NCI-H128 (cell line): ENCODE measurements around the gene ATG10.
"Not testable (repeated sequence)": the region's sequence is repeated elsewhere in the genome, so short reads cannot be mapped to it uniquely, and the experiment has no call there.

ENCODE experiments used
- DNase-seq: peaks from one replicate; lab custom pipeline; 2025; ENCODE audit not compliant: unreplicated experiment; lab: John Stamatoyannopoulos, UW

The ATG10 gene

GRCh38 chr5:82046276-82046647 lies 74.4 kb downstream of the ATG10 start:
- no peak for DNase-seq

GRCh38 chr5:82050955-82051354 lies 79.1 kb downstream of the ATG10 start:
- DNase-seq, result peak; percentile 26

- DNase-seq, result no peak
Observed at GRCh38 chr5:82054004-82054710, 82.3 kb downstream of the ATG10 start.

- DNase-seq, result no peak
Observed at GRCh38 chr5:82057051-82057450, 85.2 kb downstream of the ATG10 start.

- DNase-seq, result no peak
Observed at GRCh38 chr5:82058710-82059109, 86.9 kb downstream of the ATG10 start.

- no peak for DNase-seq
Observed at GRCh38 chr5:82066791-82067190, 95.0 kb downstream of the ATG10 start.

- not testable (repeated sequence) for DNase-seq
Observed at GRCh38 chr5:82068042-82068441, 96.2 kb downstream of the ATG10 start.

GRCh38 chr5:82068723-82069122 lies 96.9 kb downstream of the ATG10 start:
- DNase-seq, result no peak

- DNase-seq, result no peak
Observed at GRCh38 chr5:82072138-82072537, 100.3 kb downstream of the ATG10 start.

- no peak for DNase-seq
Observed at GRCh38 chr5:82073179-82073578, 101.4 kb downstream of the ATG10 start.

GRCh38 chr5:82074950-82075349 lies 103.1 kb downstream of the ATG10 start:
- DNase-seq, result no peak

- DNase-seq, result no peak
Observed at GRCh38 chr5:82077496-82077895, 105.7 kb downstream of the ATG10 start.

GRCh38 chr5:82091617-82092016 lies 119.8 kb downstream of the ATG10 start:
- no peak for DNase-seq

GRCh38 chr5:82095536-82095935 lies 123.7 kb downstream of the ATG10 start:
- no peak for DNase-seq

GRCh38 chr5:82096249-82096648 lies 124.4 kb downstream of the ATG10 start:
- DNase-seq, result no peak

GRCh38 chr5:82100303-82101077 lies 128.7 kb downstream of the ATG10 start:
- no peak for DNase-seq

GRCh38 chr5:82104872-82105271 lies 133.0 kb downstream of the ATG10 start:
- DNase-seq, result no peak

GRCh38 chr5:82105457-82105856 lies 133.6 kb downstream of the ATG10 start:
- no peak for DNase-seq

GRCh38 chr5:82106207-82106606 lies 134.4 kb downstream of the ATG10 start:
- no peak for DNase-seq

- DNase-seq, result no peak
Observed at GRCh38 chr5:82106756-82107155, 134.9 kb downstream of the ATG10 start.

- no peak for DNase-seq
Observed at GRCh38 chr5:82107267-82107666, 135.4 kb downstream of the ATG10 start.

GRCh38 chr5:82109013-82109412 lies 137.2 kb downstream of the ATG10 start:
- no peak for DNase-seq

- not testable (repeated sequence) for DNase-seq
Observed at GRCh38 chr5:82109915-82110314, 138.1 kb downstream of the ATG10 start.
